HG03097 (cell line): ENCODE measurements around the gene PLLP.

Experiments
- ATAC-seq: cut with Tn5 transposase; IDR thresholded peaks from one replicate; pipeline ENCODE4 v1.9.1; 2021; ENCODE audit not compliant: unreplicated experiment, low FRiP score

PLLP gene

DNA sequence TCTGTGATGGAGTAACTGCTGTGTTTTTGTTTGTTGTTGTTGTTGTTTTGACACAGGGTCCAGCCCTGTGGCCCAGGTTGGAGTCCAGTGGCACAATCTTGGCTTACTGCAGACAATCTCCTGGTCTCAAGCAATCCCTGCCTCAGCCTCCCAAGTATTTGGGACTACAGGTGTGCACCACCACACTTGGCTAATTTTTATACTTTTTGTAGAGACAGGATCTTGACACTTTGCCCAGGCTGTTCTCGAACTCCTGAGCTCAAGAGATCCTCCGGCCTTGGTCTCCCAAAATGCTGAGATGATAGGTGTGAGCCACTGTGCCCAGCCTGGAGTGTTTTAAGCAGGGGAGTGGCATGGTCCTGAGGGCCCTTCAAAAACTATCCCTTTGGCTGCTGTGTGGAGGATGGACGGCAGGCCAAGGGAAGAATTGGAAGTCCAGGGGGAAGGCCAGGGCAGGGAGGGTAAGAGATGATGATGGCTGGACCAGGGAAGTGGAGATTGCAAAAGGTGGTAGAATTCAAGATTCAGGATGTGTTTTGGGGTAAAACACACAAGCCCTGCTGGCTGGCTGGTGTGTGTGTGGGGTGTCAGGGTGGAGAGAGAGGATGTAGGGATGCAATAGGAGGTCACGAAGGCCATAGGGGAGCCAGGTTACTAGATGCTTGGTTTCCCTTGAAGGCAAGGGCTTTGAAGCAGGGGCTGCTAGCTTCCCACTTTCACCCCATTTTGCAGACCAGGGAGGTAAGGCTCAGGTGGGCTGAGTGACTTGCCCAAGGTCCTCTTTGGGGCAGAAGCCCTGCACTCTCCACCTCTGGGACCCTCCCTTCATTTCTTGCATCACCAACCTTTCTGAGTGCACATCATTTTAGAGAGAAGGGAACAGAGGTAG lies 18.8 kb upstream of the PLLP start:
- no peak for ATAC-seq

GRCh38 chr16:57301126-57301817 lies 16.8 kb upstream of the PLLP start:
- no peak for ATAC-seq

DNA sequence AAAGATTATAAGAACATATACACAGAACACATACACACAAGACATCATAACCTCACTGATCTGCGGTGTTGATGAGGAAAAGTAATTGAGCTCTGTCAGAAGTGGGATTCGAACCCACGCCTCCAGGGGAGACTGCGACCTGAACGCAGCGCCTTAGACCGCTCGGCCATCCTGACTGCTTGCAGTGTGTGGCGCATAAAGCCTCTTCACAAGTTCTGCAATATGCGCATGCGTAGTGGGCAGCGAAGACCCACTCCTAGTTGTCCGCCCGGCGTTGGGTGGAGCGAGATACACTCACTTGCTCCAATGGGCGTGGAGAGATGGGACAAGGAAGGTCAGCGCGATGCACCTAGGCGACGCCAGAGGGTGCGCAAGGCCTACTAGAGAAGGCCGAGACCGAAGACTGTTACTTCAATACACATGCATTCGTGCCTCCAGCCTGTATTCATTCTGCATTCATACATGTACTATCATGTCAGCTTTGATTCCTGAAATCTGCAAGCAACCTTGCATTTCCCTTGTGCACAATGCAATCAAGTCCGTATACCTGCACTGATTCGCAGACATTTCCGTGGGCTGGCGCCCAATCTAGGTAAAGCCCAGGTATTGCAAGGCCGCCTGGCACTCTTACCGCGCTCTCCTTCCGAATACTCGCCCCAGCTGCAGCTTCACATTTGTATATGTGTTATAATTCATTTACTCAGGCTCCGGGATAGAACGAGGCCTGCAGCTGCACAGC lies 16.1 kb upstream of the PLLP start:
- peak; percentile 82 for ATAC-seq

GRCh38 chr16:57299719-57300386 lies 15.4 kb upstream of the PLLP start:
- ATAC-seq: peak; percentile 41

GRCh38 chr16:57299009-57299718 lies 14.7 kb upstream of the PLLP start:
- peak; percentile 17 for ATAC-seq

- ATAC-seq: no peak
Observed at GRCh38 chr16:57297856-57298255, 13.4 kb upstream of the PLLP start.

GRCh38 chr16:57289391-57290257 lies 5.2 kb upstream of the PLLP start:
- ATAC-seq: no peak

- ATAC-seq: no peak
Observed at GRCh38 chr16:57285379-57285778, 907 bp upstream of the PLLP start.

- no peak for ATAC-seq
Observed at GRCh38 chr16:57284952-57285363, 486 bp upstream of the PLLP start.

- no peak for ATAC-seq
Observed at GRCh38 chr16:57283959-57284208, 588 bp downstream of the PLLP start.

DNA sequence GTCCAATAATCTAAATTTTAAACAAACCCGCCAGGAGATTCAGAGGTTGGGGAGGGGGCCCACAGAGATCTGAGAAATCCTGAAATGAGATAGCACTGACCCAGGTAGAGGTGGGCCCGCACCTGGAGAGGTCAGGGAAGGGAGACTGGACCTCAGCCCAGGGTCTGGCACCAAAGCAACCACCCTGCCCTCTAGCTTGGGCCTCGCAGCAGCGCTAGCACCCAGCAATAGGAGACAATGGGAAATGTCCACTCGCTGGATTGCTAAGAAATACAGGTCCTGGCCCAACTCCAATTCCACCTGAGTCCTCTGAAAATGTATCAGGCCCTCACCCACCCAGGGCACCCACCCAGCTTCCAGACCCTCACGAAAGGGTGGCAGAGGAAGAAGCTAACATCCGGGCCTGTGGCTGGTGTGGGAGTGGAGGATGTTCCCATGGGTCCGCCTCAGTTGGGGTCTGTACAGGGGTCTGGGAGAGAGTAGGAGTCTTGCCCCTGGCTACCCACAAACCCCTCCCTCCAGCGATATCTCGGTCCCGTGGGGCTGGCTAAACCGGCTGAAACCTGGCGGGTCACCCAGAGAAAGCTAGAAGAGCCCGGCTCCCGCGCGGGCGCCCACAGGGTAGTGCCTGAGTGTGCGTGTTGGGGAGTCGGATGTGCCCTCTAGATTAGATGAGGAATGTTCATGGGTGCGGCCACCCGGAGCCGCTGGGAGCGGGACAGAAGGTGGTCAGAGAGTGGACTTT lies 1.1 kb downstream of the PLLP start:
- no peak for ATAC-seq

DNA sequence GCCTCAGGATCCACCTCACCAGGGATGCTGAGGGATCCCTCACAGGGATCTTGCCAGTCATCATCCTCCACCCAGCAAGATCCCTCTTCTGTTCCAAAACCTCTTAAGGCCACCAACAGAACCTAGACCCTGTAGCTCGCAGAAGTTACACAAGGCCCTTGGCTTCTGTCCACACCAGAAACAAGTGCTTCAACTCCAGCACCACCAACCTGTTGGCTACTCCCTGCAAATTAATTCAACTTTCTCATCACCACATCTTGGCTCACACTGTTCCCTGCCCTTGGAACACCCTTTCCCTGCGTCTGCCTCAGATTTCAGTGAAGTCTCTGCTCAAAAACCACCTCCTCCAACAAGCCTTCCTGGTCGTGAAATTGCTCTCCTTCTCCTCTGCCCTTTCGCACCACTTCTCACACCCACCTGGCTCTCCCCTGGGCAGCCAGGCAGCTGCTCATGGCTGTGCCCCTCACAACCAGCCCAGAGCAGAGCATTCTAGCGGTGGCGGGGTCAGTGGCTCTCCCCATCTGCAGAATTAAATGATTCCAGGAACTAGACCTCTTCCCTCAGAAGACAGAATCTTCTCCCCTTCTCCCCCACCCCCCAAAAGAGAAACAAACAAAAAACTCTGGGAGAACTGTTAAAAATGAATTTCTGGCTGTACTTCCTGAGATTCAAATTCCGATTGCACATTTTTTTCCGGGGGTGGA lies 1.8 kb downstream of the PLLP start:
- ATAC-seq: no peak

GRCh38 chr16:57281791-57282190 lies 2.7 kb downstream of the PLLP start:
- ATAC-seq: no peak

DNA sequence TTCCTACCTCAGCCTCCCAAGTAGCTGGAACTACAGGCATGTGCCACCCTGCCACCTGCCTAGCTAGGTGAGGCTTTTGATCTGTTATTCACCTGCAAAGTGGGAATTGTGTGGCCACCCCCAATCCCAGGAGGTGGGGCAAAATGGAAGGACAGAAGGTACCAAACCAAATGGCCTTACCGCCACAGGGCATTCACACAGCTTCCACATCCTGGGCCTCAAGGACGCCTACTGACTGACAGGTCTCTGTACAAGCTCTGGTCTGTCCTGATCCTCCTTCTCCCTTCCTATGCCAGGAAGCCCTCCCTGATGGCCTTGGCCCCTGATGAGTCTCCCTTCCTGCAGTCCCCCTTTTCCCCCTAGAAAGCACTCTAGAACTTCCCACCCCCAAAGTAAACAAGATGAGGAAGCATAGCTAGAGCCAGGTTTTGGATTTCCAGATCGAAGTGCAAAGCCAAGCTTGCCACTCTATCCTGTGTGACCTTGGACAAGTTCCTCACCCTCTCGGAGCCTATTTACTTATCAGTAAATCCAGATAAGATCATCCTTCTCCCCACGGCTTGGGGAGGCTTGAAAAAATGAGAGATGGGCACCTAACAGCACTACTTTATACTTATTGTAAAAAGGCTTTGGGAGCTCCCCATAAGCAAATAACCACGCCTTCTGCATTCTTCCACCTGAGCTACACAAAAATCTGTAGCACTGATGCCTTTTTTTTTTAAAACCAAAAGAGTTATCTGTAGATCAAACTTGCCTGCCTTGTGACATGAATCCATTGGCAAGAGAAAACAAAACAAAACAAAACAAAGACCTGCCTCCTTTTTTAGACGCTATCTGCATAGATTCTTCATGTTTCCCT lies 4.5 kb downstream of the PLLP start:
- ATAC-seq: no peak

DNA sequence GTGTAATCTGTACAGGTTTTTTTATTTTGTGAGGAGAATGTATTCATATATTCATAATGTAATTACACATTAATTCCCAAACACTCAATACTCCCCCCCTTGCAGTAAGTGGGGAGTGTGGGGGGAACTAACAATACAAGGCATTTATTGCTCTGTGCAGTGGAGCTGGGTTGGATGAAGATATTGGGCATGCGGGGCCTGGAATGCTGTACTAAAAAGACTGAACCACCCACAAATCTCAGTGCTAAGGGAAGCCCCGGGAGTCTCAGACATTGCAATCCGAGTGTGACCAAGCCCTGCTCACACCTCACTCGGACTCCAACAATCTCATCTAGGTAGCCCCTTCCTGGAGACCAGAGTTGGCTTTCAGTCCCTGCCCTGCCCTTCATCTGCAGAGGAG lies 6.0 kb downstream of the PLLP start:
- no peak for ATAC-seq

- no peak for ATAC-seq
Observed at GRCh38 chr16:57277586-57277985, 6.9 kb downstream of the PLLP start.

DNA sequence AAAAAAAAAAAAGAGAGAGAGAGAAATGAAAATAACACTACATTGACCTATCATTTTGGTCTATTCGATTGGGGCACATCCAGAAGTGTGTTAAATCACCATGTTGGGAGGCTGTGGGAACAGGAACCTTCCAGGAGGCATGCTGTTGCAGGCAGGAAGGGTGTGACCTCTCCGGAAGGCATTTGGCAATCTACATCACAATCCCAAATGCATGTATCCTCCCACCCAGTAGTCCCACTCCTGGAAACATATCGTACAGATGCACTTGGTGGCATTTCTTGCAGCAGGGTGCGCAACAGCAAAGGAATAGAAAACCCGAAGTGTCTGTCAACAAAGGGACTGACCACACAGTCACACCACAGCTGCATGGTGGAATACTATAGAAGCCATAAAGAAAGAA lies 7.9 kb downstream of the PLLP start:
- ATAC-seq: no peak
